NB4 (cell line): Measurements from ENCODE around the gene ZNF688.

ENCODE experiments used
- MYC ChIP-seq: IDR thresholded peaks from 2 replicates; pipeline ENCODE4 v1.6.1; 2011; ENCODE audit warnings: low read depth, low read length
- TF ChIP-seq, protein P1 (sequence below): IDR thresholded peaks from one replicate; pipeline ENCODE4 v1.5.1; 2012; ENCODE audit warnings: low read depth, low read length

- TF ChIP-seq, protein P1, sequence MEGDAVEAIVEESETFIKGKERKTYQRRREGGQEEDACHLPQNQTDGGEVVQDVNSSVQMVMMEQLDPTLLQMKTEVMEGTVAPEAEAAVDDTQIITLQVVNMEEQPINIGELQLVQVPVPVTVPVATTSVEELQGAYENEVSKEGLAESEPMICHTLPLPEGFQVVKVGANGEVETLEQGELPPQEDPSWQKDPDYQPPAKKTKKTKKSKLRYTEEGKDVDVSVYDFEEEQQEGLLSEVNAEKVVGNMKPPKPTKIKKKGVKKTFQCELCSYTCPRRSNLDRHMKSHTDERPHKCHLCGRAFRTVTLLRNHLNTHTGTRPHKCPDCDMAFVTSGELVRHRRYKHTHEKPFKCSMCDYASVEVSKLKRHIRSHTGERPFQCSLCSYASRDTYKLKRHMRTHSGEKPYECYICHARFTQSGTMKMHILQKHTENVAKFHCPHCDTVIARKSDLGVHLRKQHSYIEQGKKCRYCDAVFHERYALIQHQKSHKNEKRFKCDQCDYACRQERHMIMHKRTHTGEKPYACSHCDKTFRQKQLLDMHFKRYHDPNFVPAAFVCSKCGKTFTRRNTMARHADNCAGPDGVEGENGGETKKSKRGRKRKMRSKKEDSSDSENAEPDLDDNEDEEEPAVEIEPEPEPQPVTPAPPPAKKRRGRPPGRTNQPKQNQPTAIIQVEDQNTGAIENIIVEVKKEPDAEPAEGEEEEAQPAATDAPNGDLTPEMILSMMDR = no peak
- no peak for TF ChIP-seq MYC
Measured at GRCh38 chr16:30609002-30609925, 37.8 kb upstream of the ZNF688 start.
